Measurements from ENCODE around the gene SPIN4. TPM values are rescaled to one million over a fixed set of nuclear protein-coding genes. Genes with fewer than 3 reads are reported as not detected.

Gene SPIN4
- total and polyA plus RNA-seq, 10 of the 15 experiments (the other 5 are each of a cell fraction or from before 2014, with no cell fraction given): 3.3 to 17.0 (median 7.7) TPM

DNA sequence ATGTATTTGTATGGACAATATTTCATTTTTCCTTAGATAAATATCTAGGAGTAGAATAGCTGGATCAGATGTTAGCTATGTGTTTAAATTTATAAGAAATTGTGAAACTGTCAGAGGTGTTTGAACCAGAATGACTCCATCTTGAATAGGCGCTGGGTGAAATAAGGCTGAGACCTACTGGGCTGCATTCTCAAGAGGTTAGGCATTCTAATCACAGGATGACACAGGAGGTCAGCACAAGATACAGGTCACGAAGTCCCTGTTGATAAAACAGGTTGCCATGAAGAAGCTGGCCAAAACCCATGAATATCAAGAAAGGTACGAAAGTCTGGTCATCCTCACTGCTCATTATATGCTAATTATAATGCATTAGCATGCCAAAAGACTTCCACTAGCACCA, 36.3 kb upstream of the SPIN4 start:
- no peak overlapping the region for H3K4me3 ChIP-seq
- H3K9me3 ChIP-seq (replicated peaks; ENCODE audit: control insufficient read depth, insufficient read depth, low read length): no peaks in the 10 kb centered on the region
- ChIA-PET CTCF (interaction anchor here (0.7 kb wide), 1 partner anchor 33 kb away, joined by 3 read pairs; no protein-coding TSS in a partner anchor), POLR2A (no interaction called here), SMC1A (ENCODE audit: uncharacterized antibody, unreplicated experiment) (no interaction called here), RAD21 (ENCODE audit: unreplicated experiment) (no interaction called here)
- no peaks in the 10 kb centered on the region for H4K20me1 ChIP-seq (ENCODE audit: control insufficient read depth, insufficient read depth)
- no peaks in the 10 kb centered on the region for H3K4me1 ChIP-seq (ENCODE audit: control insufficient read depth, insufficient read depth, low read length)
- ATAC-seq (no peak), FAIRE-seq (no peak), DNase-seq (ENCODE audit: low read depth, low spot score) (no peak)
- intact Hi-C loops (cut with micrococcal nuclease; ENCODE audit: unreplicated experiment): no loop called here
- H3K4me2 ChIP-seq (ENCODE audit: control insufficient read depth, insufficient read depth): no peak overlapping the region
- in situ Hi-C loops (cut with MboI): no loop called here
- WGBS (ENCODE audit: insufficient coverage, insufficient replicate concordance, low lambda C conversion rate, missing lambda C conversion rate): 31% methylated on average over 3 of the region's 3 CpGs
- no peaks in the 10 kb centered on the region for H3K27me3 ChIP-seq (replicated peaks in 1 of 2; ENCODE audit: control insufficient read depth in 2 of 2, insufficient read depth in 2 of 2, low read length in 1 of 2)
- H3K36me3 ChIP-seq (ENCODE audit: control insufficient read depth in 2 of 2, insufficient read depth in 2 of 2, low read length in 1 of 2): no peaks in the 10 kb centered on the region
- TF ChIP-seq NR2C2 (IDR thresholded peaks at IDR 0.05; ENCODE audit: borderline replicate concordance, control insufficient read depth, insufficient read length, low read depth) (no peak), ZNF274 (IDR thresholded peaks at IDR 0.05; ENCODE audit: insufficient read depth, insufficient read length) (no peak), CHD4 (IDR thresholded peaks at IDR 0.05) (no peak), SKIL (IDR thresholded peaks at IDR 0.05; ENCODE audit: low read depth, poor library complexity, severe bottlenecking) (no peak), ZNF592 (IDR thresholded peaks at IDR 0.05) (no peak), STAT1 (conservative IDR thresholded peaks at IDR 0.05) (no peak), SP1 (IDR thresholded peaks at IDR 0.05; ENCODE audit: low read depth, low read length) (no peak), POU2F2 (IDR thresholded peaks at IDR 0.05; ENCODE audit: borderline replicate concordance, low read depth, low read length) (no peak), ZNF207 (IDR thresholded peaks at IDR 0.05; ENCODE audit: borderline replicate concordance) (no peak), TCF7 (IDR thresholded peaks at IDR 0.05; ENCODE audit: borderline replicate concordance) (no peak), ESRRA (IDR thresholded peaks at IDR 0.05; ENCODE audit: low read length) (no peak), KLF5 (IDR thresholded peaks at IDR 0.05; ENCODE audit: partially characterized antibody) (no peak), SIN3A (IDR thresholded peaks at IDR 0.05; ENCODE audit: low read depth, low read length) (no peak), NR2F1 (conservative IDR thresholded peaks at IDR 0.05) (no peak), TBL1XR1 (IDR thresholded peaks at IDR 0.05; ENCODE audit: low read depth, low read length) (no peak)
- TF ChIP-seq, protein P1, sequence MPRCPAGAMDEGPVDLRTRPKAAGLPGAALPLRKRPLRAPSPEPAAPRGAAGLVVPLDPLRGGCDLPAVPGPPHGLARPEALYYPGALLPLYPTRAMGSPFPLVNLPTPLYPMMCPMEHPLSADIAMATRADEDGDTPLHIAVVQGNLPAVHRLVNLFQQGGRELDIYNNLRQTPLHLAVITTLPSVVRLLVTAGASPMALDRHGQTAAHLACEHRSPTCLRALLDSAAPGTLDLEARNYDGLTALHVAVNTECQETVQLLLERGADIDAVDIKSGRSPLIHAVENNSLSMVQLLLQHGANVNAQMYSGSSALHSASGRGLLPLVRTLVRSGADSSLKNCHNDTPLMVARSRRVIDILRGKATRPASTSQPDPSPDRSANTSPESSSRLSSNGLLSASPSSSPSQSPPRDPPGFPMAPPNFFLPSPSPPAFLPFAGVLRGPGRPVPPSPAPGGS (IDR thresholded peaks at IDR 0.05; ENCODE audit: borderline replicate concordance, insufficient read depth, low read depth, low read length, poor library complexity, severe bottlenecking): no peak
- H3K9ac ChIP-seq (ENCODE audit: control insufficient read depth, insufficient read depth, low read length): no peak overlapping the region
- BruUV-seq (replicated peaks): no TSS peak
- H2AFZ ChIP-seq (ENCODE audit: control insufficient read depth, low read depth, low read length): no peak overlapping the region
- no peaks in the 10 kb centered on the region for H3K79me2 ChIP-seq (ENCODE audit: control insufficient read depth, insufficient read depth, low read length)
- H3K27ac ChIP-seq (ENCODE audit: control insufficient read depth, insufficient read depth): no peak overlapping the region

Measured in GM12878 (cell line).